GM19463 (cell line): Measurements from ENCODE around the gene ROMO1.

Source experiments
- ATAC-seq: cut with Tn5 transposase; IDR thresholded peaks from one replicate; pipeline ENCODE4 v1.9.1; 2021; ENCODE audit warnings: mild to moderate bottlenecking, moderate library complexity; ENCODE audit not compliant: unreplicated experiment

Gene ROMO1

DNA sequence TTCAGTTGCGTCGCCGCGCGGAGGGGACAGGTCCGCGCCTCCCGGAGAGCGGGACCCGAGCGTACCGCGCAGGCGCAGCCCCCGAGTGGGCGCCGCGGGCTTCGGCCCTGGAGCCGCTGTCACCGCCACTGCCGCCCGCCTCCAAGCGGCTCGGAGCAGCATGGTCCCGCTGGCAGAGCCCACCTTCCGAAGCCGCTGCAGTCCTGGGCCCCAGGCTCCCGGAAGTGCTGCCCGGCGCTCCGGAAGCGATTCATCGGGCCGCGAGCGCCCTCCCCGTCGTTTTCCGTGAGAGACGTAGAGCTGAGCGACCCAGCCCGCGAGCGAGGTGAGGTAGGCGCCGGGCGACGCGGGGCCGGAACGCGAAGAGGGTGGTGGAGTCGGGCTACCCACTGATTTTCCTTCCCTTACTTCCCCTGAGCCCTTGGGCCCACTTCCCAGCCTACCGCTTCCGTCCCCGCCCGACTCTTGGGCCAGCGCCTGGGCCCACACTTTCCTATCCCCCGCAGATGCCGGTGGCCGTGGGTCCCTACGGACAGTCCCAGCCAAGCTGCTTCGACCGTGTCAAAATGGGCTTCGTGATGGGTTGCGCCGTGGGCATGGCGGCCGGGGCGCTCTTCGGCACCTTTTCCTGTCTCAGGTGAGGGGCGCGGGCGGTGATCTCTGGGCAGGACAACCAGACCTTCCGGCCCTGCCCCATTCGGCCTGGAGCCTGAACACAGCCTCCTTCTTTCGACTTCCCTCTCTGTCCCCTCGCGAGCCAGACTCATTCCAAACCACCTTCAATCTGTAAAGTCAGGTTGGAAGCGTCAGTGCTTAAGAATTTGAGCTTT is at the start of gene ROMO1, which contains the start of gene NFS1:
ROMO1 (plus strand) TSS at position 279 of the 830 bp plus-strand sequence; CDS start at position 507, 228 bp downstream.
NFS1 (minus strand) TSS at position 226 of the 830 bp plus-strand sequence; CDS start at position 162, 64 bp downstream.
- ATAC-seq, result peak; percentile 89

DNA sequence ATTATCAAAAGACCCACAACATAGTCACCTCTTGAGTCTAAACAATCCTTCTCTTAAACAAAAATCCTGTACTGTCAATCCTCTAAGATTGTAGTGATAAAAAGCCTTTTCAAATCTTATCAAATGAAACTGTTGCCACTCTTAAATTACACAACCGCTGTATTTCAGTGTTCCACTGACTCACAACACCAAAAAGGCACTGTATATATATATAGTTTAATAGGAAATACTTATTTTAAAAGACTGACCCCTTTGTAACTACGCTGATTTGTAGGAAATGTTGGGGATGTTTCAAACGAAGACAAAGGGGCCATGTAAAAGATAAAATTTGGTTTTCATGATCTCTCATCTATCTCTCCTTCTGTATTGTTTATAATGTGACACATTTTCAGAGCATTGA is 48.6 kb upstream of the ROMO1 start:
- no peak for ATAC-seq

DNA sequence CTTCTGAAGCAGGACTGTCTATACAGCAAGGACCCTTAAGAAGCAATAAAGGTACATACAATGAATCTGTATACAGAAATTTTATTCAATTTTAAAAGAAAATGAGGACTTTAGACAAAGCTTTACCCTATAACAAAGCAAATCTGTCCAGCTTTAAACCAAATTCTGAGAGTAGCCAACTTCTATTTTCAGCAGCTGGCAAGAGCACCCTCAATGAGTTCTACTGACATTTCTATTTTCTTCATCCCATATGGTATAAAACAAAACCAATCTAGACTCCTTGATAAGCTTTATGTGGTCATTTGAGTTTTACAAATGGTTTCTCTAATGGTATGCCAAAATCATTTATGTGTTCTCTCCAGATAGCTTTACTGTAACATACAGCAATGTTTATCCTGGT is 47.2 kb upstream of the ROMO1 start:
- ATAC-seq, result no peak

DNA sequence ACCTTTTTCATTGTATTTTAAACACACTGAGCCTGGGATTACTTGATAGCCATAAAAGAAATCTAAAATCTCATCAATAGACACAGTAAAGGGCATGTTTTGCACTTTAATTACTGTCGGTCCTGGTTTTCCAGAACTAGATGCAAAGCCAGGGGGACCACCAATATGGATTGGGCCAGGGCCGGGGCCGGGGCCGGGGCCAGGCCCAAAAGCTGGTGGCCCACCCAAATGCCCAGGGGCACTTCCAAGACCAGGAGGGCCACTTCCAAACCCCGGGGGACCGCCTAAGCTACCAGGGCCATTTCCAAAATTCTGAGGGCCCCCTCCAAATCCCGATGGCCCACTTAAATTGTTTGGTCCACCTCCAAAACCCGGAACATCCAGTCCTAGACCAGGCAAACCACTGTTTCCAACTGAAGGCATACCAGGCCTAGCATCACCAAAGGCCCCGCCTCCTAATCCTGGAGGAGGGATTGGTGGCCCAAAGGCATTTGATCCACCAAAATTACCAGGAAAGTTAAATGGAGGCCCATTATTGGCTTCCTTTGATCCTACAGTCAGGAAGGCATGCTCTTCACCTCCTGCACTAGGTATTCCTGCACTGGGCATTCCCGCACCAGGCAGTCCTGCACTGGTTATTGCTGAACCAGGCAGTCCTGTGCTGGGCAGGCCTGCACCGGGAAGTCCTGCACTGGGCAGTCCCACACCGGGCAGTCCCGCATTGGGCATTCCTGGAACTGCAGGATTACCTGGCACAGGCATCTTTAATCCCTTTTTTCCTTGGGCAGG is 46.4 kb upstream of the ROMO1 start:
- ATAC-seq, result no peak

DNA sequence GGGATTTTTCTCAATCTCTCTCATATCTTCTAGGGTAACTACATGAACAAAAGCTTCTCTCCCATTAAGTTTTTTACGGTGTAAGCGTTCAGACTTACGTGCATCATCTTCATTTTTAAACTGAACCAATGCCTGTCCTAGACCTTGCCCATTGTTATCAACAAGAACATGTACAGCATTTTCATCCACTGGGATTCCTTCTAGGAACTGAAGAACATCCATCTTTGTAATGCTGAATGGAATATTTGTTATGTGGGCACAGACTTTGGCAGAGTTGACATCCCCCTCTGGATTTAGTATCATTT is 45.8 kb upstream of the ROMO1 start:
- ATAC-seq, result no peak

DNA sequence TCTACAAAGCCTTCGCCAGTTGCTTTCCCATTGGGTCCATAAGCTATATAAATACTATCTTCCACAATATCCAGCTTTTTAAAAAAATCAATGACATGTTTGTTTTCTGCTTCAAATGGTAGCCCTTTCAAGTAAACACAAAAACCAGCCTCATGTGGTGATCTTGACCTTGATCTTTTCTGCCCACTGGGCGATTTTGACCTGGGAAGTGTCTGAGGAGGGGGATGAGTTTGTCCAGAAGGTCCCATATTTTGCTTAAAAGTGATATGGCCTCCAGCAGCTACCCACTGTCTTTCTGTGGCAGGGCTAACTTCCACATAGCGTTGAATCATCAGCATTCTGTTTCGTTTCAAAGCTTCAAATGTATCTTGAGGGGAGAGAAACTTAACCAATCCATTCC is 45.3 kb upstream of the ROMO1 start:
- no peak for ATAC-seq

DNA sequence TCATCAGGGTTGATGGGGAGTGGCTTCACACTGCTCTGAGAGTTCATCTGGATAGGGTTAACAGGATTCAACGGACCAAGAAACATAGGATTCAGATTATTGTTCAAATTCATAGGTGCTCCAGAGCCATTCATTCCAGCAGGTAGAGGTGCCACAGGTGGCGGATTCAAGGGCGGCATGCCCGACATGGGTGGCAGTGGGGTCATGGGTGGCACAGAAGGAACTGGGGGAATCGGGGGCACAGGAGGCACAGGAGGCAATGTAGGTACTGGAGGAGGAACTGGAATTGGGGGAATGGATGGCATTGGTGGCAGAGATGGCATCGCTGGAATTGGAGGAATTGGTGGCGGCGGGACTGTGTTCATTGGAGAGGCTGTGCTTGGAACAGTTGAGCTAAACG is 44.8 kb upstream of the ROMO1 start:
- no peak for ATAC-seq

DNA sequence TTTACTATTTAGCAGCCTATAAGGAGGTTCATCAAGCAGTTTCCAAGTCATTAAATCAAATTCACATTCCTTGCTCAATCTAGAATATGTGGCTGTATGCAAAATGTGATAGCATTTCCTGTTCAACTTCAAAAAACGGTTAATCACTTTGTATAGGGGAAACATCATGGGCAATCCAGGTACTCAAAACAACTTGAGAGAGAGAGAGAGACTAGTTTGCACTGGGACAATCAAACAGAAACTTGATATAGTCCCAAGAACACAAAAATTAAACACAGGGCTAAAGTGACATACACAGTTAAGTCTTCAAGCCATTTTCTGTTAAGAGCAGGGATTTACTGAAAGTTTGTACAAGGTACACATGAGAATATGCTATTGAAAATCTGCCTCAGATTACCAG is 41.9 kb upstream of the ROMO1 start:
- no peak for ATAC-seq

DNA sequence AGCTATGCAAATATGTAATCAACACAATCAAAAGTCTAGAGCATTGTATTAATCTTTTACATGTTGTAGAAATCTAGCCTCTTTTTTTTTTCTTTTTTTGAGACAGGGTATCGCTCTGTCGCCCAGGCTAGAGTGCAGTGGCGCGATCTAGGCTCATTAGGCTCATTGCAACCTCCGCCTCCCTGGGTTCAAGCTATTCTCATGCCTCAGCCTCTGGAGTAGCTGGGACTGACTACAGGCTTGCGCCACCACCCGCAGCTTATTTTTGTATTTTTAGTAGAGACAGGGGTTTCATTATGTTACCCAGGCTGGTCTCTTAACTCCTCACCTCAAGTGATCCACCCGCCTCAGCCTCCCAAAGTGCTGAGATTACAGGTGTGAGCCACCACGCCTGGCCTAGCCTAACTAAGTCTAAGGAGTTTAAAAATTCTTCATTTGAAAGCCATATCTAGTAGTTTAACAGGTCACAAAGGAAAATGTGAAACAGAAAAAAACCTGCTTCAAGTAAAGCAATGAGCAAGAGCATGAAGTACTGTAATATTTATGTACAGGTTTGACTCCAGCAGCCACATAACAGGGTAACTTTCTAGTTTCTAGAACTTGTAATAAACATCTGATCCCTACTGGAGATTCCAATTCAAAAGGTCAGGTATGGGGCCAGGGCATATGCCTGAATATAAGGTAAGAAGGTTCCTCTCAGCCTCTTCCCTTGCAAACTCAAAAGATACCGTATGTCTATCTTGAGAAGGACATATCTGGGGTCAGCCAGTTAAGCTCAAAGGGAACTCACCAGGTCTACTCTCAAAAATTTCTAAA is 38.9 kb upstream of the ROMO1 start:
- ATAC-seq, result no peak

DNA sequence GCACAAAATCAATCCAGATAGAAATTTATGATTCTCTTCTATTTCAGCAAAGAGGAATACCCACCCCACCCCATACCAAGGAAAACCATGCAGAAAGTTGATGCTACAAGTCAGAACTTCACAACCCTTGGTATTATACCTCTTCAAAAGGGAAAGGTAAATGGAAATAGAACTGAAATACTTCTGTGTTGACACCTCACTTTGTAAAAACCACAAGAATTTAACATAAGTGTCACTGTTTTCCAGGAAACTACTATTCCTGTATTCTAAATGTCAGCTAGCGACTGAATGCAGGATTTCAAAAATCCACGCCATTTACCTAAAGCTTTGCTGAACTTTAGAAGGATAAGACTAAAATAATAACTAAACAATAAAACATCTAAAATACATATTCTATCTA is 38.2 kb upstream of the ROMO1 start:
- no peak for ATAC-seq

DNA sequence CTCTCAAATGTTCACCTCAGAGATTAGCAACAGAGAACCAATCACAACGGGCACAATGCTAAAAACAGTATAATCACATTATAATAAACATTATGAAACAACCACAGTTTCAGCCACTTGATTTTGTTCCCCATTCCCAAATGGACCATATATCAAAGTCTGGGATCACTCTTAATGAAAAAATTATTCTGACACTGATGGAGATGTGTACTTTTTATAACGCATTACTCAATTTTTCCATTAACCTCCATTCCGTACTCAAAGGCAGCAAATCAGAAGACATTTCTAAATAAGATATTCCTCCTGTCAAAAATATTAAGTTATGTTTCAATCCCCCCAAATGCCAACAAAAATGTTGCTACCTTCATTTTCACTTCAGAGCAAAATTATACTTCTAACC is 37.3 kb upstream of the ROMO1 start:
- no peak for ATAC-seq

DNA sequence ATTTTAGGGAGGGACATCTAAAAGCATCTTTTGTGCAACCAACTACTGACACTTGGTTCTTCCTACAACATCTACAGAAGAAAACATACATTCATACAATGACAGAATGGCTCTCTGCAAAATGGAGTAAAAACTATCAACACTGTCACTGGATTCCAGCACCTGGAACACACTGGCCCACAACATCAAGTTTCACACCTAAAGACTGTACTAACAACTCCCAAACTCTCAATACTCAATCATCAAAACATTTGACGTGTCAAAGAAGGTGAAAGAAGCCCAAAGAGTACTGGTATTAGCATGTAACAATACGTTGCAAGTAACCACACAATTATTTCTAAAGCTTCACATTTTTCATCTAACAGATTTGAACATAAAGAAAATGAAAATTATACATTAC is 36.7 kb upstream of the ROMO1 start:
- no peak for ATAC-seq

DNA sequence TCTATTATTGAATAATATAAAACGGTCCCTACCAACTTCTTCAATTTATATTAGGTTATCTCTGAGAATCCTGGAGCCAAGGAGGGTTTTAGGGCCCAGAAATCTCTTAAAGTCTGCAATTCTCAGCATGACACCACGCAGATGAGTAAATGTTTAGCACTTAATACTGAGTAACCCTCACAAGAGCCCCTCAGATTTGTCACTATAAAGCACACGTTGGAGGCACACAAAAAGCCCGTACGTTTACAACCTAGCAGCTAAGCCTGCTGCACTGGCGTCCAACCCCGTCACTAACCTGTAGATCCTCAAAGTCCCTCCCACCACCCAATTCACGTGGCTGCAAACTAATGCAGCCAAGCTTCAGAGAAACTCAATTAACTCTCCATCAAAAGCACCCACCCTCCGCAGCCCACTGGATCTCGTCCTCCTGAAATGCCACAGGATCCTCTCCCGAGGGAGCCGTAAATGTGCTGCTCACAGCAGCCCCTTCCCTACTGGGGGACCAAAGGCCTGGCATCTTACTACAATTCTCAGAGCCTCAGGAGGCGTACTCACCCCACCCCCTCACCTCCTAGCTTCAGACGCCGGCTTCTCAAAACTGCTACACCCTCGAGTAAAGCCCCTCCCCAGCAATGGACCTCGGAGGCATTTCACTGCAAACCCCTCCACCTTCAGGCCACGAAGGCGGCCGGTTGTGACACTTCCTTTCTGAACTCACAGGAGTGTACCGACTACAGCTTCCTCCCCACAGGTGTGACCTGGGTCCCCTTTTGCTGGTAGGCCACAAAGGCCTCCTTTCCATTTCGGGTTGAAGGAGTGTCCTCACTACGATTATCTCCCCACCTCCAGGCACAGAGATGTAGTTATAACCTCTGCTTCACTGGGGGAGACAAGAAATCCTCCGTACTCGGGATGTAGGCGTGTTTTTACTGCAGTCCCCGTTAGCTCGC is 35.4 kb upstream of the ROMO1 start:
- peak; percentile 10 for ATAC-seq

DNA sequence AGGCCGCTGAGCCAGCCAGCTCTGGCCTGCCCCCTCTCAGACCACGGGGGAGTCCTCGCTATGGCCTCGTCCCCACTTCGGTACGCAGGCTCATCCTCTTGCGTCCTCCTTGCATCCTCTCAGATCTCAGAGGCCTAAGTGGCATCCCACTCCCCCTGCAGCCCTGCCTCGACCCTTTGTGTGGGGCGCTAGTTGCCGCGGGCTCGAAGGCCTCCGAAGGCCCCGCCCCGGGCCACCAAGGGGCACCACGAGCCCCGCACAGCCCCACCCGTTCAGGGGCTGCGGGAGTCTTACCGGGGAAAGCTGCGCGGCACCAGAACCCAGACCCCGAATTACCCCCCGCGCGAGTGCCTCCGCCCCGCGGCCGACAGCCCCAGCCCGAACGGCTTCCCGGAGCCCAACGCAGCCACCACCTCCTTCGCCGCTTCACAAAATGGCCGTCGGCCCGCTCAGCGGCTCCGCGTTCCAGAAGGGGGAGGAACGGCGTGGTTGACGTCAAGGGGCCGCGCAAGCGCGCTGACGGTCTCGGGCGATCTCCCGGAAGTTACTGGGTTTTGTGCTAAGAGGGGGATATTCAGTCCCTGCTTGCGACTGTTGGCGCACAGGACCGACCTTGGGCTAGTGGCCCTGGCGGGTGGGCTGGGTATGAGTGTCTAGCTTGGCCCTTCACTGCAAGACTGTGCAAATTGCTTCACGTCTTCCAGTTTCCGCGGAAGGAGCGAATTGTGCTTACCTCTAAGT is 34.6 kb upstream of the ROMO1 start, which contains the start of the genes CPNE1 and RBM12:
CPNE1 (minus strand) TSS at position 435 of the 741 bp plus-strand sequence. CDS start 31,977 bp downstream, outside the sequence.
RBM12 (minus strand) TSS at position 435 of the 741 bp plus-strand sequence. CDS start 9,578 bp downstream, outside the sequence.
- peak; percentile 79 for ATAC-seq

DNA sequence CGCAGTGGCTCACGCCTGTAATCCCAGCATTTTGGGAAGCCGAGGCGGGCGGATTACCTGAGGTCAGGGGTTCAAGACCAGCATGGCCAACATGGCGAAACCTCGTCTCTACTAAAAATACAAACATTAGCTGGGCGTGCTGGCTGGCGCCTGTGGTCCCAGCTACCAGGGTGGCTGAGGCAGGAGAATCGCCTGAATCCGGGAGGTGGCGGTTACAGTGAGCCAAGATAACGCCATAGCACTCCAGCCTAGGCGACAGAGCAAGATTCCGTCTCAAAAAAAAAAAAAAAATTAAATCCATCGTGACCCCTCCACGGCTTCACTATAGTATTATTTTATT is 33.3 kb upstream of the ROMO1 start:
- no peak for ATAC-seq

DNA sequence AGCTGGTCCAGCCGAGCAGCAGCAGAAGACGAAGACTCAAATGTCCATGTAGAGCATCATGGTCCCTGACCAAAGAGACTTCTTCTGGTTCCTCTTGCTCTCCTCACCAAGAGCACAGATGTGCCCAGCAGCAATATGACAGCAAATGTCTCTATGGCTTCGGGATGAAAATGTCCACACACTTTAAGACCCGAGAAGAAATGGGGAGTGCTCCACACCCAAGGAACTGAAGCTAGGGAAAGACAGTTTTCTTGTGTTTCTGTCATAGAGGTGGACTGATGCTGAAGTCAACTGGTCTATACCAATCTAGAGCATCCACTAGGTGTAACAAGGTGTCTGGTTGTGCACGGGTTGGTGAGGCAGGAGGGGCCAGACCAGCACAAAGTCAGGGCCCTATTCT is 30.0 kb upstream of the ROMO1 start:
- no peak for ATAC-seq

DNA sequence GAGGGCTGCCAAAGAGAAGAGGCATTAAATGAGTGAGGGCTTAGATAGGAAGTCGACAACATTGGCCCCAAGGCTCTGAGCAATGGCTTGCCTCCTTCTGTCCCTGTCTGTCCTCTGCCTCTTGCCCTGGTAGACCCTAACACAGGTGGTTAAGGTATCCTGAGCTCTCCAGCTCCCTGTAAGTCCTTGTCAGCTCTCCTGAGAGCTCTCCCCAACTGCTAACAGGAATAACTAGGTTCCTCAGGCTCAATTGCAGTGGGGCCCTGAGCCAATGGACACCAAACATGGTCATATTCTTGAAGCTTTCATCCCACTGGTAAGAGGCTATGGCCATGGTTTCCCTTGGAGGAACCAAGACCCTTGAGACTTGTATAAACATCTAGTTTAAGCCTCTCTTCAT is 29.5 kb upstream of the ROMO1 start:
- ATAC-seq, result no peak

DNA sequence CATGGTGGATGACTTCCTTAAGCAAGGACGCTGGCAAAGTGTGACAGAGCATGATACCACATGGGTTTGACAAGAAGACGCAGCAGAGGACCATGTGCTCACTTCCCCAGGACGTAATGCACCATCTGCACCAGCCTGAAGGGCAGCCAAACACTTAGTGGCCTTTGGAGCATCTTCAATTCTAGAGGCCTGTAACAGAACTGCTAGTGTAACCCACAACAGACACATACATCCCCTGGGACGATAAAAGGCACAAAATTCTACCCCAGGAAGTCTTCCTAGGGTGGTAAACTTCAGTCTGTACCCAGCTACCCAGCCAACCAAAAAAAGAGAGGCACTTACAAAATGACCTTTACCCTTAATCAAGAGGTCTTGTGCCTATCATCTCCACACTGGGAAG is 25.3 kb upstream of the ROMO1 start:
- ATAC-seq, result no peak

DNA sequence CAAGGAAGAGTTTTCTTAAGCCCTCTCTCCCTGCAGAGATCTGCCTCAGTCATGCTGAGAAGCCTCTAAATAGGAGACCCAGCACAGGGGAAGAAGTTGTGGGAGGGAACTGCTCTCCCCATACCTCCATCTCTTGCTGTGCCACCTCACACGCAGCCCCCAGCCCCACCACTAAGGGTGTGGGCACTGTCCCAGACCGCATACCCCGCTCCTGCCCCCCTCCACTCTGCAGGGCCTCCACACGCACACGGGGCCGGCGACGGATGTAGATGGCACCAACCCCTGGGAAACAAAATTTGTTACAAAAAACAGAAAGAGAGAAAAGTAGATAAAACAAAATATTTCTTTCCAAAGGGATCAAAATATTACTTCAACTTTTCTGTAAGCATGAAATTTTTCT is 24.3 kb upstream of the ROMO1 start:
- no peak for ATAC-seq
